ENCODE data around the gene CDC42BPA. TPM values are rescaled to one million over a fixed set of nuclear protein-coding genes. Genes with fewer than 3 reads are reported as not detected.

CDC42BPA gene
- total and polyA plus RNA-seq, 8 donors = 6.2 to 198 (median 64.5) TPM

DNA sequence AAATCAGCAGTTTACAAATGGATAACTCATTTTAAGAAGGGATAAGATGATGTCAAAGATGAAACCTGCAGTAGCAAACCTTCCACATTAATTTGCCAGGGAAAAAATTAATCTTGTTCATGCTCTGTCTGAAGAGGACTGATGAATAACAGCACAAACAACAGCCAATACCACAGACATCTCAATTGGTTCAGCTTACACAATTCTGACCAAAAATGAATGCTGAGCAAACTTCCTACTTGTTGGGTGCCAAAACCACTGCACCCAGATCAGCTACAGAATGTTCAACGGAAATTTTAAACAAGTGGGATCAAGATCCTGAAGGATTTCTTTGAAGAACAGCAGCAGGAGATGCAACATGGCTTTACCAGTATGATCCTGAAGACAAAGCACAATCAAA lies 279.9 kb downstream of the CDC42BPA start:
- 81 to 97% (median 87%) methylated on average over 1 of the region's 1 CpG for WGBS, 5 donors
- no peaks in the 10 kb centered on the region for H3K27me3 ChIP-seq
- H3K9me3 ChIP-seq = no peaks in the 10 kb centered on the region
- no peak for DNase-seq
- H3K4me3 ChIP-seq = no peak overlapping the region
- TF ChIP-seq, protein P1, sequence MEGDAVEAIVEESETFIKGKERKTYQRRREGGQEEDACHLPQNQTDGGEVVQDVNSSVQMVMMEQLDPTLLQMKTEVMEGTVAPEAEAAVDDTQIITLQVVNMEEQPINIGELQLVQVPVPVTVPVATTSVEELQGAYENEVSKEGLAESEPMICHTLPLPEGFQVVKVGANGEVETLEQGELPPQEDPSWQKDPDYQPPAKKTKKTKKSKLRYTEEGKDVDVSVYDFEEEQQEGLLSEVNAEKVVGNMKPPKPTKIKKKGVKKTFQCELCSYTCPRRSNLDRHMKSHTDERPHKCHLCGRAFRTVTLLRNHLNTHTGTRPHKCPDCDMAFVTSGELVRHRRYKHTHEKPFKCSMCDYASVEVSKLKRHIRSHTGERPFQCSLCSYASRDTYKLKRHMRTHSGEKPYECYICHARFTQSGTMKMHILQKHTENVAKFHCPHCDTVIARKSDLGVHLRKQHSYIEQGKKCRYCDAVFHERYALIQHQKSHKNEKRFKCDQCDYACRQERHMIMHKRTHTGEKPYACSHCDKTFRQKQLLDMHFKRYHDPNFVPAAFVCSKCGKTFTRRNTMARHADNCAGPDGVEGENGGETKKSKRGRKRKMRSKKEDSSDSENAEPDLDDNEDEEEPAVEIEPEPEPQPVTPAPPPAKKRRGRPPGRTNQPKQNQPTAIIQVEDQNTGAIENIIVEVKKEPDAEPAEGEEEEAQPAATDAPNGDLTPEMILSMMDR (IDR thresholded peaks at IDR 0.05) = no peak
- TF ChIP-seq POLR2AphosphoS5 (IDR thresholded peaks at IDR 0.05) (no peak), EP300 (IDR thresholded peaks at IDR 0.05) (no peak), POLR2A (IDR thresholded peaks at IDR 0.05) (no peak)
- H3K27ac ChIP-seq = no peak overlapping the region
- intact Hi-C loops (cut with DNase I; ENCODE audit: low total_unique reads) = no loop called here
- no peaks in the 10 kb centered on the region for H3K4me1 ChIP-seq
- peaks cover 8 to 45% (median 30%) of the 10 kb centered on the region in 4 donors for H3K36me3 ChIP-seq

DNA sequence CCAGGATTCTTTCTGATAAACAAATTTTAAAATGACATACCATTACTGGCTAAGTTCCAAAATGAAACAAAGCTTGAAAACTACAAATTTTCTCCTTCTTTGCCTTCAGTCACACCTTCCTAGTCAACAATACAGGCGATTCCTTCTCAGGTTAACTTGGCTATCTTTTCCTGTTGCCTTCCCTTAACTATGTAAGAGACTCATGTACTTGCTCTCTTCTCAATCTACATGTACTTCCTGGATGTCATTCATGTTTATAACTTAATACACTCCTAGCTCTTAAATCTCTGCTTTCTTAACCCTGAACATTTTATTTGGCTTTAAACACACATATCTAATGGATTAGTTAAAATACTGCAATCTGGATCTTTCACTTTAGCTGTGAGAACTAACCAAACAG lies 281.2 kb downstream of the CDC42BPA start:
- Histone ChIP-seq H3K4me3 (no peak overlapping the region), H3K4me1 (peaks cover 0 to 5% (median 2%) of the 10 kb centered on the region in 4 donors), H3K27me3 (no peaks in the 10 kb centered on the region), H3K27ac (no peak overlapping the region), H3K36me3 (peaks cover 11 to 50% (median 38%) of the 10 kb centered on the region in 4 donors), H3K9me3 (no peaks in the 10 kb centered on the region)
- 74 to 93% (median 88%) methylated on average over 1 of the region's 1 CpG for whole genome bisulfite sequencing, 5 donors
- intact Hi-C loops (cut with DNase I; ENCODE audit: low total_unique reads) = no loop called here
- no peak for DNase-seq
- TF ChIP-seq POLR2A (IDR thresholded peaks at IDR 0.05) = no peak
- TF ChIP-seq EP300 (IDR thresholded peaks at IDR 0.05) = no peak
- TF ChIP-seq, protein P1 (IDR thresholded peaks at IDR 0.05) = no peak
- TF ChIP-seq POLR2AphosphoS5 (IDR thresholded peaks at IDR 0.05) = no peak

- TF ChIP-seq, protein P1 (IDR thresholded peaks at IDR 0.05) = no peak
- TF ChIP-seq POLR2AphosphoS5 (IDR thresholded peaks at IDR 0.05) (no peak), POLR2A (IDR thresholded peaks at IDR 0.05) (no peak), EP300 (IDR thresholded peaks at IDR 0.05) (no peak)
- peaks cover 11 to 63% (median 44%) of the 10 kb centered on the region in 4 donors for H3K36me3 ChIP-seq
- no peak for DNase-seq
- no peaks in the 10 kb centered on the region for H3K9me3 ChIP-seq
- no peak overlapping the region for H3K4me3 ChIP-seq
- H3K4me1 ChIP-seq = peaks cover 0 to 5% (median 2%) of the 10 kb centered on the region in 4 donors
- H3K27me3 ChIP-seq = no peaks in the 10 kb centered on the region
- 49 to 78% (median 76%) methylated on average over 2 of the region's 2 CpGs for WGBS, 5 donors
- no peak overlapping the region for H3K27ac ChIP-seq
- intact Hi-C loops (cut with DNase I; ENCODE audit: low total_unique reads) = no loop called here
Measured at GRCh38 chr1:227035316-227035715, 283.0 kb downstream of the CDC42BPA start.

- DNase-seq = no peak
- WGBS, 5 donors = 66 to 96% (median 92%) methylated on average over 2 of the region's 2 CpGs
- intact Hi-C loops (cut with DNase I; ENCODE audit: low total_unique reads) = no loop called here
- Histone ChIP-seq H3K9me3 (no peaks in the 10 kb centered on the region), H3K4me3 (no peak overlapping the region), H3K27me3 (no peaks in the 10 kb centered on the region), H3K36me3 (peaks cover 14 to 64% (median 51%) of the 10 kb centered on the region in 4 donors), H3K27ac (no peak overlapping the region), H3K4me1 (peaks cover 0 to 5% (median 2%) of the 10 kb centered on the region in 4 donors)
- no peak for TF ChIP-seq POLR2A (IDR thresholded peaks at IDR 0.05)
- no peak for TF ChIP-seq POLR2AphosphoS5 (IDR thresholded peaks at IDR 0.05)
- TF ChIP-seq EP300 (IDR thresholded peaks at IDR 0.05) = no peak
- TF ChIP-seq, protein P1 (IDR thresholded peaks at IDR 0.05) = no peak
Measured at GRCh38 chr1:227033880-227034279, 284.4 kb downstream of the CDC42BPA start.

Measured in stomach (tissue), 9 donors.